ENCODE data around the gene CMC1. TPM values are rescaled to one million over a fixed set of nuclear protein-coding genes. Genes with fewer than 3 reads are reported as not detected.

The CMC1 gene
- total and polyA plus RNA-seq, 9 of the 15 experiments (the other 6 are each of a cell fraction or from before 2014, with no cell fraction given): 15.9 to 74.6 (median 48.9) TPM

DNA sequence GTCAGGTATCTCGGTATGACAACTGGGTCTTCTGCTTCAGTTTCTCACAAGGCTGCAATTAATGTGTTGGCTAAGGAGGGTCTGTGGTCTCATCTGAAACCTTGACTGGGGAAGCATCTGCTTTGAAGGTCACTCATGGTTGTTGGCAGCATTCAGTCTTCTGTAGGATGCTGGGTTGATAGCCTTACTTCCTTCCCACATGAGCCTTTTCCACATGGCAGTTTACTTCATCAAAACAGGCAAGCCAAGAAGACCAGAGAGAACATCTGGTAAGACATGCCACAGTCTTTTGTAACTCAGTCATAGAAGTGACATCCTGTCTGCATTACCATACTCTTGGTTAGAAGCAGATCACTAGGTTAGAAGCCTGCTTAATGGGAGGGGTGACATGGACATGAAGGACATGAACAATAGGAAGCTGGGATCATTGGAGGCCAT is 49.5 kb downstream of the CMC1 start (continued):
- TF ChIP-seq ZNF217 (CRISPR knock-in tag; IDR thresholded peaks at IDR 0.05): no peak
- TF ChIP-seq WHSC1 (IDR thresholded peaks at IDR 0.05; ENCODE audit: low read length): no peak
- TF ChIP-seq GTF2E2 (tag; IDR thresholded peaks at IDR 0.05): no peak
- no peak for TF ChIP-seq MAFG (tag; conservative IDR thresholded peaks at IDR 0.05)
- TF ChIP-seq PHF20 (IDR thresholded peaks at IDR 0.05; ENCODE audit: partially characterized antibody): no peak
- TF ChIP-seq SMARCB1 (IDR thresholded peaks at IDR 0.05; ENCODE audit: insufficient read length, low read depth): no peak
- no peak for TF ChIP-seq NR4A1 (CRISPR knock-in tag; IDR thresholded peaks at IDR 0.05)
- TF ChIP-seq NR4A1 (tag; IDR thresholded peaks at IDR 0.05): no peak

DNA sequence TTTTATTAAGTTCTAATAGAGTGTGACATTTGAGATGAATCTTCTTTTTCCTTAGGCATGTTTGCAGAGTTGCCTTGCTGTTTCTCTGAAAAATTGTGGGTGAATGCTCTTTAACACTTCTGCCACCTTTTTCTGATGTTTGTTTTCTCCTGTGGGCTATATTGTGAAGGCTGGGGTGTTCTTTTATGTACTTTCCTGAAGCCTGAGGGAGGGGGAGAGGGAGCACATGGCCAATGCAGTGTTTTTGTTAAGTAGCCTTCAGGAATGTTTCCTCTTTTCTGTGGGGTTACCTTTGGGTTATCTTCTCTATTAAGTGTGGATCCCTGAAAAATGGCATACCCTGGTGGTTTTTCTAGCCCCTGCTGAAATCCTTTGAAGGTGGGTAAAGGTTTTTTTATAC is 50.2 kb downstream of the CMC1 start:
- CTCF ChIA-PET (ENCODE audit: low intra/inter-chr PET ratio): no interaction called here
- BruUV-seq (replicated peaks): no TSS peak
- H3K27ac ChIP-seq (ENCODE audit: extremely low read depth, low read depth, low read length): no peak overlapping the region
- TF ChIP-seq, protein P1, sequence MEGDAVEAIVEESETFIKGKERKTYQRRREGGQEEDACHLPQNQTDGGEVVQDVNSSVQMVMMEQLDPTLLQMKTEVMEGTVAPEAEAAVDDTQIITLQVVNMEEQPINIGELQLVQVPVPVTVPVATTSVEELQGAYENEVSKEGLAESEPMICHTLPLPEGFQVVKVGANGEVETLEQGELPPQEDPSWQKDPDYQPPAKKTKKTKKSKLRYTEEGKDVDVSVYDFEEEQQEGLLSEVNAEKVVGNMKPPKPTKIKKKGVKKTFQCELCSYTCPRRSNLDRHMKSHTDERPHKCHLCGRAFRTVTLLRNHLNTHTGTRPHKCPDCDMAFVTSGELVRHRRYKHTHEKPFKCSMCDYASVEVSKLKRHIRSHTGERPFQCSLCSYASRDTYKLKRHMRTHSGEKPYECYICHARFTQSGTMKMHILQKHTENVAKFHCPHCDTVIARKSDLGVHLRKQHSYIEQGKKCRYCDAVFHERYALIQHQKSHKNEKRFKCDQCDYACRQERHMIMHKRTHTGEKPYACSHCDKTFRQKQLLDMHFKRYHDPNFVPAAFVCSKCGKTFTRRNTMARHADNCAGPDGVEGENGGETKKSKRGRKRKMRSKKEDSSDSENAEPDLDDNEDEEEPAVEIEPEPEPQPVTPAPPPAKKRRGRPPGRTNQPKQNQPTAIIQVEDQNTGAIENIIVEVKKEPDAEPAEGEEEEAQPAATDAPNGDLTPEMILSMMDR (IDR thresholded peaks at IDR 0.05 in 2 of 3, conservative IDR thresholded peaks at IDR 0.05 in 1 of 3; ENCODE audit: insufficient read depth in 2 of 3, low read depth in 1 of 3, low read length in 3 of 3): no peak
- no peak for TF ChIP-seq RFX7 (CRISPR knock-in tag; IDR thresholded peaks at IDR 0.05)
- no peak for TF ChIP-seq ZNF184 (CRISPR knock-in tag; IDR thresholded peaks at IDR 0.05)
- no peak for TF ChIP-seq POLR2AphosphoS5 (IDR thresholded peaks at IDR 0.05; ENCODE audit: control insufficient read depth, insufficient read depth, low read depth, low read length)
- TF ChIP-seq, protein P2, sequence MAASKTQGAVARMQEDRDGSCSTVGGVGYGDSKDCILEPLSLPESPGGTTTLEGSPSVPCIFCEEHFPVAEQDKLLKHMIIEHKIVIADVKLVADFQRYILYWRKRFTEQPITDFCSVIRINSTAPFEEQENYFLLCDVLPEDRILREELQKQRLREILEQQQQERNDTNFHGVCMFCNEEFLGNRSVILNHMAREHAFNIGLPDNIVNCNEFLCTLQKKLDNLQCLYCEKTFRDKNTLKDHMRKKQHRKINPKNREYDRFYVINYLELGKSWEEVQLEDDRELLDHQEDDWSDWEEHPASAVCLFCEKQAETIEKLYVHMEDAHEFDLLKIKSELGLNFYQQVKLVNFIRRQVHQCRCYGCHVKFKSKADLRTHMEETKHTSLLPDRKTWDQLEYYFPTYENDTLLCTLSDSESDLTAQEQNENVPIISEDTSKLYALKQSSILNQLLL (CRISPR knock-in tag; IDR thresholded peaks at IDR 0.05; ENCODE audit: borderline replicate concordance): no peak
- no peak for TF ChIP-seq CBX2 (IDR thresholded peaks at IDR 0.05; ENCODE audit: insufficient read depth, low read length, poor library complexity, severe bottlenecking)
- TF ChIP-seq, protein P3, sequence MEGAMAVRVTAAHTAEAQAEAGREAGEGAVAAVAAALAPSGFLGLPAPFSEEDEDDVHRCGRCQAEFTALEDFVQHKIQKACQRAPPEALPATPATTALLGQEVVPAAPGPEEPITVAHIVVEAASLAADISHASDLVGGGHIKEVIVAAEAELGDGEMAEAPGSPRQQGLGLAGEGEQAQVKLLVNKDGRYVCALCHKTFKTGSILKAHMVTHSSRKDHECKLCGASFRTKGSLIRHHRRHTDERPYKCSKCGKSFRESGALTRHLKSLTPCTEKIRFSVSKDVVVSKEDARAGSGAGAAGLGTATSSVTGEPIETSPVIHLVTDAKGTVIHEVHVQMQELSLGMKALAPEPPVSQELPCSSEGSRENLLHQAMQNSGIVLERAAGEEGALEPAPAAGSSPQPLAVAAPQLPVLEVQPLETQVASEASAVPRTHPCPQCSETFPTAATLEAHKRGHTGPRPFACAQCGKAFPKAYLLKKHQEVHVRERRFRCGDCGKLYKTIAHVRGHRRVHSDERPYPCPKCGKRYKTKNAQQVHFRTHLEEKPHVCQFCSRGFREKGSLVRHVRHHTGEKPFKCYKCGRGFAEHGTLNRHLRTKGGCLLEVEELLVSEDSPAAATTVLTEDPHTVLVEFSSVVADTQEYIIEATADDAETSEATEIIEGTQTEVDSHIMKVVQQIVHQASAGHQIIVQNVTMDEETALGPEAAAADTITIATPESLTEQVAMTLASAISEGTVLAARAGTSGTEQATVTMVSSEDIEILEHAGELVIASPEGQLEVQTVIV (CRISPR knock-in tag; IDR thresholded peaks at IDR 0.05; ENCODE audit: borderline replicate concordance): no peak
- no peak for TF ChIP-seq FOS (IDR thresholded peaks at IDR 0.05; ENCODE audit: extremely low read depth, insufficient read length)

More for the DNA sequence above, 50.2 kb downstream of the CMC1 start:
- Histone ChIP-seq H3K4me2 (ENCODE audit: insufficient read depth, low read length) (no peak overlapping the region), H3K9me1 (ENCODE audit: control insufficient read depth, insufficient read depth, low read length) (no peaks in the 10 kb centered on the region), H3K4me3 (no peak overlapping the region), H4K20me1 (replicated peaks; ENCODE audit: control insufficient read depth, insufficient read depth, low read length) (no peaks in the 10 kb centered on the region), H3K9me3 (replicated peaks; ENCODE audit: control insufficient read depth, insufficient read depth, low read depth, low read length) (no peaks in the 10 kb centered on the region), H2AFZ (ENCODE audit: low read depth, low read length) (no peak overlapping the region), H3K36me3 (ENCODE audit: control insufficient read depth, insufficient read depth, low read length) (peaks cover 16% of the 10 kb centered on the region; the same call in 2 of the 3 replicates), H3K27me3 (ENCODE audit: control insufficient read depth in 2 of 2, insufficient read depth in 2 of 2, low read length in 2 of 2) (no peaks in the 10 kb centered on the region), H3K79me2 (ENCODE audit: control insufficient read depth, insufficient read depth, low read length) (peaks cover 3% of the 10 kb centered on the region; the same call in 2 of the 3 replicates), H3K4me1 (replicated peaks in 1 of 2; ENCODE audit: control insufficient read depth in 2 of 2, insufficient read depth in 2 of 2, low read length in 2 of 2) (no peaks in the 10 kb centered on the region), H3K9ac (ENCODE audit: insufficient read depth in 1 of 2, low read depth in 2 of 2, low read length in 2 of 2) (no peak overlapping the region)
- intact Hi-C loops (cut with micrococcal nuclease) (no loop called here), in situ Hi-C loops (cut with MboI) (no loop called here)
- ATAC-seq: no peak
- POLR2A ChIA-PET: interaction anchor here (0.6 kb wide), 1 partner anchor 33 kb away, joined by 3 read pairs; no protein-coding TSS in a partner anchor
- no peak for FAIRE-seq
- no peak for DNase-seq (ENCODE audit: extremely low read depth in 1 of 4, low spot score in 3 of 4)
